Common myeloid progenitor, CD34-positive (primary cell): ENCODE data around the gene RAPH1. TPM values are rescaled to one million over a fixed set of nuclear protein-coding genes. Genes with fewer than 3 reads are reported as not detected.

Experiments
- CTCF ChIA-PET: fragments of 350-600 bp; sonication (Branson Sonifier 250); formaldehyde crosslinking; loops from one replicate; lab custom pipeline; 2021; ENCODE audit warnings: antibody characterized with exemption; lab: Charles Lee
- POLR2A ChIA-PET: fragments of 350-600 bp; sonication (Branson Sonifier 250); formaldehyde crosslinking; loops from one replicate; lab custom pipeline; 2021; ENCODE audit warnings: antibody characterized with exemption; lab: Charles Lee
- DNase-seq, 3 donors: peaks; one replicate each; pipeline versions ENCODE4 v3.0.0 to v3.0.0-alpha.2; 2013
- H3K27ac ChIP-seq, 2 experiments: 1 replicate in 1 of 2; 2 replicates in 1 of 2; pipeline ENCODE4 v1.7.0; 2013; ENCODE audit warnings: inconsistent platforms in 2 of 2, low read length in 2 of 2, mild to moderate bottlenecking in 2 of 2, low read depth in 1 of 2, moderate library complexity in 1 of 2; ENCODE audit not compliant: severe bottlenecking in 2 of 2, insufficient read depth in 1 of 2, poor library complexity in 1 of 2
- H3K27me3 ChIP-seq, 5 experiments: replicated peaks in 2 of 5; 1 replicate in 3 of 5; 2 replicates in 2 of 5; pipeline versions ENCODE4 v1.6.1 to v1.7.0; 2013; ENCODE audit warnings: low read length in 4 of 5, mild to moderate bottlenecking in 2 of 5, moderate library complexity in 2 of 5, inconsistent platforms in 1 of 5; ENCODE audit not compliant: insufficient read depth in 5 of 5, control insufficient read depth in 4 of 5
- H3K36me3 ChIP-seq, 4 experiments: 1 replicate in 2 of 4; 2 replicates in 2 of 4; pipeline versions ENCODE4 v1.6.1 to v1.7.0; 2013; ENCODE audit warnings: low read length in 3 of 4, control low read depth in 1 of 4, mild to moderate bottlenecking in 1 of 4; ENCODE audit not compliant: control insufficient read depth in 4 of 4, insufficient read depth in 4 of 4
- H3K4me1 ChIP-seq, 4 experiments: 1 replicate in 3 of 4; 2 replicates in 1 of 4; pipeline versions ENCODE4 v1.6.1 to v1.7.1; 2013; ENCODE audit warnings: low read length in 3 of 4, mild to moderate bottlenecking in 3 of 4, control low read depth in 1 of 4, inconsistent platforms in 1 of 4, moderate library complexity in 1 of 4; ENCODE audit not compliant: control insufficient read depth in 4 of 4, insufficient read depth in 4 of 4; ENCODE audit errors: control extremely low read depth in 1 of 4
- H3K4me3 ChIP-seq, 7 experiments: 1 replicate in 4 of 7; 2 replicates in 3 of 7; pipeline versions ENCODE4 v1.5.1 to v1.7.0; 2013; ENCODE audit warnings: mild to moderate bottlenecking in 7 of 7, low read length in 6 of 7, moderate library complexity in 6 of 7, inconsistent platforms in 2 of 7, low read depth in 2 of 7, control low read depth in 1 of 7; ENCODE audit not compliant: insufficient read depth in 4 of 7, control insufficient read depth in 1 of 7; ENCODE audit errors: extremely low read depth in 1 of 7
- H3K9me3 ChIP-seq, 5 experiments: 1 replicate in 4 of 5; 2 replicates in 1 of 5; pipeline versions ENCODE4 v1.6.1 to v1.7.1; 2013; ENCODE audit warnings: low read length in 4 of 5, mild to moderate bottlenecking in 2 of 5, inconsistent platforms in 1 of 5, low read depth in 1 of 5, moderate library complexity in 1 of 5; ENCODE audit not compliant: control insufficient read depth in 4 of 5, insufficient read depth in 2 of 5; ENCODE audit errors: control extremely low read depth in 1 of 5
- WGBS: methylation state at CpG from one replicate; pipeline ENCODE4 v1.1.5; 2013; ENCODE audit not compliant: insufficient coverage; 5-methylcytosine and 5-hydroxymethylcytosine counted together
- polyA plus RNA-seq: library from polyadenylated mRNA; unstranded; fragments of 120-200 nt; gene quantifications from one replicate; pipeline ENCODE4 v1.2.1, GENCODE V29; 2013

RAPH1 gene, protein sequence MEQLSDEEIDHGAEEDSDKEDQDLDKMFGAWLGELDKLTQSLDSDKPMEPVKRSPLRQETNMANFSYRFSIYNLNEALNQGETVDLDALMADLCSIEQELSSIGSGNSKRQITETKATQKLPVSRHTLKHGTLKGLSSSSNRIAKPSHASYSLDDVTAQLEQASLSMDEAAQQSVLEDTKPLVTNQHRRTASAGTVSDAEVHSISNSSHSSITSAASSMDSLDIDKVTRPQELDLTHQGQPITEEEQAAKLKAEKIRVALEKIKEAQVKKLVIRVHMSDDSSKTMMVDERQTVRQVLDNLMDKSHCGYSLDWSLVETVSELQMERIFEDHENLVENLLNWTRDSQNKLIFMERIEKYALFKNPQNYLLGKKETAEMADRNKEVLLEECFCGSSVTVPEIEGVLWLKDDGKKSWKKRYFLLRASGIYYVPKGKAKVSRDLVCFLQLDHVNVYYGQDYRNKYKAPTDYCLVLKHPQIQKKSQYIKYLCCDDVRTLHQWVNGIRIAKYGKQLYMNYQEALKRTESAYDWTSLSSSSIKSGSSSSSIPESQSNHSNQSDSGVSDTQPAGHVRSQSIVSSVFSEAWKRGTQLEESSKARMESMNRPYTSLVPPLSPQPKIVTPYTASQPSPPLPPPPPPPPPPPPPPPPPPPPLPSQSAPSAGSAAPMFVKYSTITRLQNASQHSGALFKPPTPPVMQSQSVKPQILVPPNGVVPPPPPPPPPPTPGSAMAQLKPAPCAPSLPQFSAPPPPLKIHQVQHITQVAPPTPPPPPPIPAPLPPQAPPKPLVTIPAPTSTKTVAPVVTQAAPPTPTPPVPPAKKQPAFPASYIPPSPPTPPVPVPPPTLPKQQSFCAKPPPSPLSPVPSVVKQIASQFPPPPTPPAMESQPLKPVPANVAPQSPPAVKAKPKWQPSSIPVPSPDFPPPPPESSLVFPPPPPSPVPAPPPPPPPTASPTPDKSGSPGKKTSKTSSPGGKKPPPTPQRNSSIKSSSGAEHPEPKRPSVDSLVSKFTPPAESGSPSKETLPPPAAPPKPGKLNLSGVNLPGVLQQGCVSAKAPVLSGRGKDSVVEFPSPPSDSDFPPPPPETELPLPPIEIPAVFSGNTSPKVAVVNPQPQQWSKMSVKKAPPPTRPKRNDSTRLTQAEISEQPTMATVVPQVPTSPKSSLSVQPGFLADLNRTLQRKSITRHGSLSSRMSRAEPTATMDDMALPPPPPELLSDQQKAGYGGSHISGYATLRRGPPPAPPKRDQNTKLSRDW
- polyA plus RNA-seq: 0.12 TPM

DNA sequence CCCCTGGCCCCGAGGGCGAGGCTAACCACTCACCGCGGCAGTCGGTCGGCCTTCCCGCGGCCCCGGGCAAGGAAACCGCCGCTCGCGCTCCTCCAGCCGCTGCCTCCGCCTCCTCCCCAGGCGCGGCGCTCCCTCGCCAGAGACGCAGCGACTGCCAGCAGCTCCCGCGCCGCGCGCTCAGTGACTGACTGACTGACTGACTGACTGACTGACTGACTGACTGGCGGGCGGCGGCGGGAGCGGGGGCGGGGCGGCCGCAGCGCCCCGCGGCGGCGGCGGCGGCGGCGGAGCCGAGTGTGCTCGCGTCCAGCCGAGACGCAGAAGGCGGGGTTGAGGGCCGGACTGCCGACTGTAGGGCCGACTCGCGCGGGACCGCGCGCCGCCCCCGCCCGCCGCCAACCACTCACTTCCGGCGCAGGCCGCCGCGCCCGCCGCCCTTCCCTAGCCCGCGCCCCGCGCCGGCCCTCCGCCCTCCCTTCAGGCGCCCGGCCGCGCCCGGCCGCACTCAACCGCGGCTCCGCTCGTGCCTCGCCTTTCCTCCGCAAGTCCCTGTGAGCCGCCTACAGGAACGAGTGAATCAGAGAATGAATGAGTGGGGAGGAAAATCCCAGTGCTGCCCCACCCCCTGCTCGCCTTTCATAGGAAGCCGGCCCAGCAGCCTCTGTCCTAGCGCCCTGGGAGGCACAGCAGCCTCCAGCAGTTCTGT, at the start of gene RAPH1:
Gene RAPH1, minus strand, starts transcription at position 224 of the 706 bp plus-strand sequence. CDS start 39,948 bp downstream, outside the sequence.
- CTCF ChIA-PET: no interaction called here
- 0% methylated on average over 77 of the region's 92 CpGs for WGBS
- Histone ChIP-seq H3K4me3 (peak within 1 kb of the TSS; percentile 41 to 74 (median 62)), H3K4me1 (peaks cover 0 to 18% (median 11%) of the 10 kb centered on the region in 4 experiments), H3K27ac (no peak within 1 kb of the TSS), H3K36me3 (no peaks in the 10 kb centered on the region), H3K9me3 (peaks cover 0 to 16% (median 8%) of the 10 kb centered on the region in 5 experiments), H3K27me3 (peaks cover 6 to 67% (median 21%) of the 10 kb centered on the region in 5 experiments)
- POLR2A ChIA-PET: interaction anchor here (0.7 kb wide), 1 partner anchor 1588 kb away, joined by 5 read pairs; no protein-coding TSS in a partner anchor
- DNase-seq: peak in 2 of 3 donors; percentile 60 to 72

DNA sequence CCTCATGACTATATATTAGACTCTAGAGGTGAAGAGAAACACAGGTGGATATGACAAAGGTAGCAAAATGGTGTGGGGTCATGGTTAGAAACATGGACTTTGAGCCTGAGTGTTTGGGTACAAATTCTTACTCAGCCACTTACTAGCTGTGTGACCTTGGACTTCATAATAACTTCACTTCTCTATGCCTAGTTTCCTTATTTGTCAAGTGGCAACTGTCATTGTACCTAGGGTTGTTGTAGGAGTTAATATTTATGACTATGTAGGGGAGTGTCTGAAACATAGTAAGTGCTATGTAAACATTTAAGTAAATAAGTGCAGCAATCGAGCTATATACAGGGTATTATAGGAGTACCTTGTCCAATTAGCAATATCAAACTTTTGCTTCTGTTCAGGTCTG, 49.7 kb upstream of the RAPH1 start:
- H3K9me3 ChIP-seq: no peaks in the 10 kb centered on the region
- POLR2A ChIA-PET: no interaction called here
- CTCF ChIA-PET: no interaction called here
- peaks cover 0 to 9% (median 0%) of the 10 kb centered on the region in 4 experiments for H3K4me1 ChIP-seq
- H3K27ac ChIP-seq: no peak overlapping the region
- no peak overlapping the region for H3K4me3 ChIP-seq
- H3K27me3 ChIP-seq: no peaks in the 10 kb centered on the region
- 100% methylated on average over 1 of the region's 1 CpG for WGBS
- DNase-seq: no peak
- no peaks in the 10 kb centered on the region for H3K36me3 ChIP-seq

DNA sequence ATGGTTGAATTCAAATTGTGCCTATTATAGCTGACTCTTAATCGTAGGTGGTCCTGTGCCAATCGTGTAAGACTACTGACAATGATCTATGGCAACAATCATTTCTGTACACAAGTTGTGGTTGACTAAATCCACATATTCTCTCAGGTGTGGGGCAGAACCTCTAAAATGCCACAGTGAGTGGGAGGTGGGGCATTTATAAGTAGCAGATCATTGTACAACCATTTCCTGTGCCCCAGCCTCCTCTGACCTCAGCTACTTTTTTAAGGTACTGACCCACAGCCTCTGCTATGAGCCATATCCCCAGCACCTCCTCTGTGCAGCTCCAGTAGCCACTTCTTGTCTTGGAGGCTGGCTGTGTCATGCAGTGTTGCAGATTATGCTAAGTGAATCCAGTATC, 48.6 kb upstream of the RAPH1 start:
- Histone ChIP-seq H3K36me3 (no peaks in the 10 kb centered on the region), H3K27ac (no peak overlapping the region), H3K27me3 (no peaks in the 10 kb centered on the region), H3K9me3 (no peaks in the 10 kb centered on the region), H3K4me3 (no peak overlapping the region), H3K4me1 (peaks cover 0 to 19% (median 0%) of the 10 kb centered on the region in 4 experiments)
- CTCF ChIA-PET: interaction anchor here (1.2 kb wide), 1 partner anchor 32 kb away, joined by 3 read pairs; no protein-coding TSS in a partner anchor
- DNase-seq: no peak
- POLR2A ChIA-PET: no interaction called here
- 86% methylated on average over 2 of the region's 2 CpGs for WGBS

DNA sequence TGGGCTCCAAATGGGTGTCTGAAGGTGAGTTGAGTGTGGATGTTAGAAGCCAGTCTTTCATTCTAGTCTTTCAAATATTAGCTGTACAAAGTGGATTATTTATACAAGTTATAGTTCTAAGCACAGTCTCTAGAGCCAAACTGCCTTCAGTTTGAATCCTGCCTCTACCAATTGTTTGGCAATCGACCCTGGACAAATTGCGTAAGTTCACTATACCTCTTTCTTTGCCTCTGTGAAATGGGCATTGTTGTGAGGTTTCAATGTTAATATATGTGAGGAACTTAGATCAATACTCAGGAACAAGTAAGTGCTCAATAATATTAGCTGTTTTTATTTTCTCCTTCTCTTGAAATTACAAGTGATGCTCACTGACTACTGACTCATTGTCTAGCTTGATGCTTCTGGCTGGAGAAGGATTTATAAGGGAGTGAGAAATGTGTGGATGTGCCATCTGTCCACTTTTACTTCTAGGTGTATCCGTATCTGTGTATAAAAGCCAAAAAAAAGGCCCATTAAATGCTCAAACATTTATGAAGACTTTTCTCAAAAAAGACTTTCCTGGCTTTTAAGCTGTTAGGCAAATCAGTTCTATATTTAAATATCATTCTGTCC, 48.1 kb upstream of the RAPH1 start:
- no peaks in the 10 kb centered on the region for H3K27me3 ChIP-seq
- POLR2A ChIA-PET: no interaction called here
- CTCF ChIA-PET: interaction anchor here (1.2 kb wide), 1 partner anchor 33 kb away, joined by 3 read pairs; no protein-coding TSS in a partner anchor
- H3K9me3 ChIP-seq: no peaks in the 10 kb centered on the region
- H3K4me3 ChIP-seq: no peak overlapping the region
- no peak for DNase-seq
- H3K27ac ChIP-seq: no peak overlapping the region
- H3K36me3 ChIP-seq: no peaks in the 10 kb centered on the region
- peaks cover 0 to 19% (median 0%) of the 10 kb centered on the region in 4 experiments for H3K4me1 ChIP-seq
- no CpG with 5 or more reads among the region's 3 CpGs for whole genome bisulfite sequencing

- 88% methylated on average over 2 of the region's 3 CpGs for WGBS
- Histone ChIP-seq H3K9me3 (no peaks in the 10 kb centered on the region), H3K36me3 (no peaks in the 10 kb centered on the region), H3K27ac (no peak overlapping the region), H3K27me3 (no peaks in the 10 kb centered on the region), H3K4me1 (peaks cover 0 to 19% (median 0%) of the 10 kb centered on the region in 4 experiments), H3K4me3 (no peak overlapping the region)
- ChIA-PET POLR2A (no interaction called here), CTCF (interaction anchor here (1.2 kb wide), 1 partner anchor 33 kb away, joined by 3 read pairs; no protein-coding TSS in a partner anchor)
- no peak for DNase-seq
These were observed 47.4 kb upstream of the RAPH1 start for GRCh38 chr2:203582468-203582867.

GRCh38 chr2:203580844-203581243, 45.7 kb upstream of the RAPH1 start:
- Histone ChIP-seq H3K36me3 (no peaks in the 10 kb centered on the region), H3K9me3 (no peaks in the 10 kb centered on the region), H3K27me3 (no peaks in the 10 kb centered on the region), H3K4me1 (peaks cover 0 to 19% (median 0%) of the 10 kb centered on the region in 4 experiments), H3K27ac (no peak overlapping the region), H3K4me3 (no peak overlapping the region)
- CTCF ChIA-PET: interaction anchor here (0.9 kb wide), 1 partner anchor 90 kb away, joined by 3 read pairs; no protein-coding TSS in a partner anchor
- DNase-seq: no peak
- 93% methylated on average over 5 of the region's 5 CpGs for WGBS
- POLR2A ChIA-PET: no interaction called here
